ENCODE data around the gene GRM1. TPM values are rescaled to one million over a fixed set of nuclear protein-coding genes. Genes with fewer than 3 reads are reported as not detected.

The GRM1 gene
- total RNA-seq, 1 experiment from 2014 or later, result not detected

DNA sequence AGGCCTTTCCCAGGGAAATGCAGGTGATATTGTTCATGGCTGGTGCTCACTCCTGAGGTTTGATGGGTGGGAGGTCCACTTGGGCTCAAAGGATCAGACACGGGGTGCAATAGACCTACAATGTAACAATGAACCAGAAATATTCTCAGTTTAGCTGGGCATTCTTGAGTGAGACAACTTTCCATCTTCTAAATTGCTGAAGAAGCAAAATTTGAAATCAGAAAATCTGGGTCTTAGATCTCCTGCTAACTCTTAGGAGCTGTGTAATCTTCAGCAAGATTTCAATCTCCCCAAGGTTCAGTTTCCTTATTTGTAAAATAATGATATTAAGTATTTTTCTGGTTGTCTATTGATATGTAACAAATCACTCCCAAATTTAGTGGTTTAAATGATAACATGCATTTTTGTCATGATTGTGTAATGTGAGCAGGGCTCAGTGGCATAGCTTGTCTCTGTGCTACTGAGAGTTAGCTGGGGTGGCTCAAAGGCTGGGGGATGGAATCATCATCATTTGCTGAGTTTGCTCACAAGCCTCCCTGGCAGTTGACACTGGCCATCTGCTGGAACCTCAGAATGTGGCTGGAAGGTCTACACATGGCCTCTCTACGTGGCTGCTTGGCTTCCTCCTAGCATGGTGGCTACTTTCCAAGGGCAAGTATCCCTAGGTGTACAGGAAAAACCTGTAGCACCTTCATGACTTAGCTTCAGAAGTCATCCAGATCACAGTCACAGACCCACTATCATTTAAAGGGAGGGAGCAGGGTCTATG, 98.8 kb downstream of the GRM1 start:
- H3K36me3 ChIP-seq, result no peaks in the 10 kb centered on the region
- H3K9me3 ChIP-seq (replicated peaks), result no peaks in the 10 kb centered on the region
- H3K27ac ChIP-seq, result no peak overlapping the region
- H3K4me3 ChIP-seq, result no peak overlapping the region
- no peaks in the 10 kb centered on the region for H3K27me3 ChIP-seq
- no peaks in the 10 kb centered on the region for H3K4me1 ChIP-seq
- no peak for DNase-seq

DNA sequence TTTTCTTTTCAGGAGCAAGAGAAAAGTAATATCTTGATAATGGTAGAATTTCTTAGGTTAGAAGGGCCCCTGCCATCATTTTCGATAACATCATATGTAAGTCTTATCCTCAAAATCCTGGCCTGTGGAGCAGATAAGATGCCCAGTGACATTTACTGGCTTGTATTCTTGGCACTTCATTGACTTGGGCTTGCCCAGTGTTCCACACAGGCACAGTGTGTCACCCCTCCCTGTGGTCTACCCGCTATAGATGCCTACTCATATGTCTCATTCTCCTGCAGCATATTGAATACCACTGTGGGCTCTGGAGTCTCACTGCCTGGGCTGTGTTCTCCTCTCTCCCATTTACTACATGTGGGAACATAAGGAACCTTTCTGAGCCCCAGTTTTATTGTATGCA, 105.0 kb downstream of the GRM1 start:
- no peaks in the 10 kb centered on the region for H3K9me3 ChIP-seq (replicated peaks)
- H3K36me3 ChIP-seq, result no peaks in the 10 kb centered on the region
- no peak overlapping the region for H3K27ac ChIP-seq
- H3K4me1 ChIP-seq, result no peaks in the 10 kb centered on the region
- no peak for DNase-seq
- H3K4me3 ChIP-seq, result no peak overlapping the region
- no peaks in the 10 kb centered on the region for H3K27me3 ChIP-seq

GRCh38 chr6:146135167-146135566, 106.3 kb downstream of the GRM1 start:
- no peaks in the 10 kb centered on the region for H3K4me1 ChIP-seq
- H3K27me3 ChIP-seq, result no peaks in the 10 kb centered on the region
- H3K27ac ChIP-seq, result no peak overlapping the region
- H3K9me3 ChIP-seq (replicated peaks), result no peaks in the 10 kb centered on the region
- no peak overlapping the region for H3K4me3 ChIP-seq
- H3K36me3 ChIP-seq, result no peaks in the 10 kb centered on the region
- DNase-seq, result no peak

GRCh38 chr6:146146836-146147235, 118.0 kb downstream of the GRM1 start:
- no peaks in the 10 kb centered on the region for H3K27me3 ChIP-seq
- no peaks in the 10 kb centered on the region for H3K36me3 ChIP-seq
- no peaks in the 10 kb centered on the region for H3K4me1 ChIP-seq
- no peak overlapping the region for H3K4me3 ChIP-seq
- no peak overlapping the region for H3K27ac ChIP-seq
- no peaks in the 10 kb centered on the region for H3K9me3 ChIP-seq (replicated peaks)
- DNase-seq, result no peak

- H3K4me3 ChIP-seq, result no peak overlapping the region
- no peaks in the 10 kb centered on the region for H3K36me3 ChIP-seq
- no peaks in the 10 kb centered on the region for H3K4me1 ChIP-seq
- no peaks in the 10 kb centered on the region for H3K27me3 ChIP-seq
- no peak overlapping the region for H3K27ac ChIP-seq
- no peaks in the 10 kb centered on the region for H3K9me3 ChIP-seq (replicated peaks)
- DNase-seq, result peak in 1 of 2 experiments; percentile 4
Observed at GRCh38 chr6:146149770-146150169, 120.9 kb downstream of the GRM1 start.

- no peaks in the 10 kb centered on the region for H3K27me3 ChIP-seq
- DNase-seq, result no peak
- H3K4me1 ChIP-seq, result no peaks in the 10 kb centered on the region
- no peaks in the 10 kb centered on the region for H3K9me3 ChIP-seq (replicated peaks)
- H3K36me3 ChIP-seq, result no peaks in the 10 kb centered on the region
- H3K27ac ChIP-seq, result no peak overlapping the region
- H3K4me3 ChIP-seq, result no peak overlapping the region
Observed at GRCh38 chr6:146153040-146153758, 124.3 kb downstream of the GRM1 start.

- H3K36me3 ChIP-seq, result no peaks in the 10 kb centered on the region
- H3K4me3 ChIP-seq, result no peak overlapping the region
- H3K9me3 ChIP-seq (replicated peaks), result no peaks in the 10 kb centered on the region
- no peaks in the 10 kb centered on the region for H3K4me1 ChIP-seq
- no peak for DNase-seq
- no peak overlapping the region for H3K27ac ChIP-seq
- no peaks in the 10 kb centered on the region for H3K27me3 ChIP-seq
Observed at GRCh38 chr6:146154197-146154596, 125.3 kb downstream of the GRM1 start.

GRCh38 chr6:146161664-146162063, 132.8 kb downstream of the GRM1 start:
- no peaks in the 10 kb centered on the region for H3K9me3 ChIP-seq (replicated peaks)
- no peaks in the 10 kb centered on the region for H3K4me1 ChIP-seq
- DNase-seq, result no peak
- H3K4me3 ChIP-seq, result no peak overlapping the region
- no peaks in the 10 kb centered on the region for H3K36me3 ChIP-seq
- no peak overlapping the region for H3K27ac ChIP-seq
- H3K27me3 ChIP-seq, result no peaks in the 10 kb centered on the region

- no peak overlapping the region for H3K27ac ChIP-seq
- no peaks in the 10 kb centered on the region for H3K27me3 ChIP-seq
- H3K36me3 ChIP-seq, result no peaks in the 10 kb centered on the region
- H3K4me3 ChIP-seq, result no peak overlapping the region
- H3K4me1 ChIP-seq, result no peaks in the 10 kb centered on the region
- DNase-seq, result no peak
- H3K9me3 ChIP-seq (replicated peaks), result 0 out of 2 replicates have a peak, but pooled peaks cover 3% of the 10 kb centered on the region
Observed at GRCh38 chr6:146169872-146170271, 141.0 kb downstream of the GRM1 start.

GRCh38 chr6:146177785-146178184, 148.9 kb downstream of the GRM1 start:
- Histone ChIP-seq H3K9me3 (replicated peaks) (no peaks in the 10 kb centered on the region), H3K27ac (no peak overlapping the region), H3K36me3 (no peaks in the 10 kb centered on the region), H3K4me1 (no peaks in the 10 kb centered on the region), H3K27me3 (0 out of 2 replicates have a peak, but pooled peaks cover 3% of the 10 kb centered on the region), H3K4me3 (no peak overlapping the region)
- no peak for DNase-seq

GRCh38 chr6:146183831-146184230, 155.0 kb downstream of the GRM1 start:
- Histone ChIP-seq H3K36me3 (no peaks in the 10 kb centered on the region), H3K27me3 (no peaks in the 10 kb centered on the region), H3K4me1 (peaks cover 7% of the 10 kb centered on the region), H3K9me3 (replicated peaks) (no peaks in the 10 kb centered on the region), H3K4me3 (no peak overlapping the region), H3K27ac (no peak overlapping the region)
- no peak for DNase-seq

DNA sequence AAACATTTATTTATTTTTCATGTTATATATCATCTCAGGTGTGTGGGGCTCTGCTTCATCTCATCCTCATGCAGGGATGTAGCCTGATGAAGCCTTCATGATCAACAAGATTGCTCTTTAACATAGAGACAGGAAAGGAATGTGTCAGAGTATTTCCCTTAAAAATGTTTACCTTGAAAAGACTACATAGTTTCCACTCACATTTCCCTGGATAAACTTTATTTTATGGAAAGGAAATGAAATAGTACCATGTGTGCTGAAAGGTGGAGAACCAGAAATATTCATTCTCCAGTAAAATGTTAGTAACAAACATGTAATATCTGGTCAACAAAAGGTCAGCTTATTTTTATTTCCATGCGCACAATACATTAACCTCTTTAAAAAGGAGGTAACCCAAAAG, 155.8 kb downstream of the GRM1 start:
- no peaks in the 10 kb centered on the region for H3K36me3 ChIP-seq
- no peak overlapping the region for H3K27ac ChIP-seq
- DNase-seq, result no peak
- no peaks in the 10 kb centered on the region for H3K27me3 ChIP-seq
- H3K9me3 ChIP-seq (replicated peaks), result no peaks in the 10 kb centered on the region
- H3K4me3 ChIP-seq, result no peak overlapping the region
- H3K4me1 ChIP-seq, result peaks cover 7% of the 10 kb centered on the region

GRCh38 chr6:146189131-146189530, 160.3 kb downstream of the GRM1 start:
- peaks cover 7% of the 10 kb centered on the region for H3K4me1 ChIP-seq
- no peak overlapping the region for H3K27ac ChIP-seq

DNA sequence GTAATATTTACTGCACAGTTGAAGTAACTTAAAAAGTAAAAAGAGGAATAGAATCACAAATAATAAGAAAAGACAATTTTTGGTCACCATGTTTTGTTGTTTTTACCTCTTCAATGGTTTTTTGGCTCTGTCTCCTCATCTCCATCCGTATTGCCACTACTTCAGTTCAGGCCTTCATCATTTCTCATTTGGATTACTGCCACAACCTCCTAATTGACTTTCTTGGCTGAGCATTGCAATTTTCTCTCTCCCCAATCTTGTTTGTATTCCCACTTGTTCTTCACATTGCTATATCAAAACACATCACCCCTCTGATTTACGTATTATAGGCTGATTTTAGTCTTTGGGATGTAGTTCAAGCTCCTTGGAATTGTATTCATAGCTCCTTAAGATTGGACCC, 161.7 kb downstream of the GRM1 start:
- Histone ChIP-seq H3K36me3 (no peaks in the 10 kb centered on the region), H3K4me1 (peaks cover 7% of the 10 kb centered on the region), H3K27me3 (no peaks in the 10 kb centered on the region), H3K9me3 (replicated peaks) (no peaks in the 10 kb centered on the region), H3K27ac (no peak overlapping the region), H3K4me3 (no peak overlapping the region)
- DNase-seq, result no peak

More at GRCh38 chr6:146189131-146189530, 160.3 kb downstream of the GRM1 start:
- H3K9me3 ChIP-seq (replicated peaks), result no peaks in the 10 kb centered on the region
- no peaks in the 10 kb centered on the region for H3K36me3 ChIP-seq
- no peaks in the 10 kb centered on the region for H3K27me3 ChIP-seq
- no peak overlapping the region for H3K4me3 ChIP-seq
- DNase-seq, result no peak

DNA sequence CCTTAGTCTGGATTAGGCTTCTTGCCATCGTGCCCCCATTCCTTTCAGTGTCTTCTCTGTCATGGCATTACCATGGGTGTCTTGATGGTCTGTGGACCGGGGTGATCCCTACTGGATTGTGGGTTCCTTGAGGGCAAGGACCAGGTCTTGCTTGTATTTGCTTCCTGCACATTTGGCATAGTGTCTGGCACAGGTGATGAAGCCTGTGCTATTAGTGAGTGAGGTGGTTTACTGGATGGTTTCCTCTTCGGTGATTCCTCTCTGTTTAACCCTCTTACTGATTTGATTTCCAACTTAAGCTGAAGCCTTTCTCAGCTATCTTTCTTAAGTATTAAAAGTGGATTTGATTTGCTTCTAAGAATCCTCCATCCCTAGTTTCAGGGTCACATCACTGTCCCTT, 162.3 kb downstream of the GRM1 start:
- H3K36me3 ChIP-seq, result no peaks in the 10 kb centered on the region
- H3K4me3 ChIP-seq, result no peak overlapping the region
- no peak overlapping the region for H3K27ac ChIP-seq
- no peaks in the 10 kb centered on the region for H3K27me3 ChIP-seq
- H3K4me1 ChIP-seq, result peaks cover 6% of the 10 kb centered on the region
- H3K9me3 ChIP-seq (replicated peaks), result no peaks in the 10 kb centered on the region
- no peak for DNase-seq

All from SJCRH30 (cell line).